ENCODE results near the gene NPTX1. TPM values are rescaled to one million over a fixed set of nuclear protein-coding genes. Genes with fewer than 3 reads are reported as not detected.

The NPTX1 gene
- total RNA-seq, 4 donors from 2014 or later = 0.40 to 22.8 (median 7.2) TPM

- intact Hi-C loops (cut with DNase I; ENCODE audit: low total_unique reads) (no loop called here), in situ Hi-C loops (cut with MboI; ENCODE audit: low pct_ligation_motif_present in 1 of 4, low pct_unique_long_range_greater_than_20kb in 1 of 4, low sequenced_read_pairs in 3 of 4) (loop anchor here in 1 of 4 donors (25.0 kb wide), 1 partner anchor 412 kb away; no protein-coding TSS in a partner anchor)
- 65 to 92% methylated on average over 2 to 17 of the region's 18 CpGs for WGBS, 2 donors (ENCODE audit: low coverage in 1 of 2)
- H3K9me3 ChIP-seq = no peaks in the 10 kb centered on the region
- no peaks in the 10 kb centered on the region for H3K27me3 ChIP-seq
- H3K4me3 ChIP-seq = no peak overlapping the region
- H3K36me3 ChIP-seq = no peaks in the 10 kb centered on the region
- H3K27ac ChIP-seq = peak overlapping the region; percentile 23 to 72 (median 56)
- peaks cover 4 to 19% (median 9%) of the 10 kb centered on the region in 4 donors for H3K4me1 ChIP-seq
- no peak for TF ChIP-seq EP300 (IDR thresholded peaks at IDR 0.05; ENCODE audit: low read depth)
- no peak for TF ChIP-seq POLR2A (IDR thresholded peaks at IDR 0.05)
- no peak for TF ChIP-seq CTCF (IDR thresholded peaks at IDR 0.05)
- TF ChIP-seq POLR2AphosphoS5 (IDR thresholded peaks at IDR 0.05) = no peak
- no peak for DNase-seq
Measured at GRCh38 chr17:80449930-80450576, 26.4 kb downstream of the NPTX1 start.

GRCh38 chr17:80449194-80449929 lies 27.0 kb downstream of the NPTX1 start:
- H3K27ac ChIP-seq = peak overlapping the region in 2 of 4 donors; percentile 53 to 72
- H3K4me3 ChIP-seq = no peak overlapping the region
- no peaks in the 10 kb centered on the region for H3K9me3 ChIP-seq
- H3K27me3 ChIP-seq = no peaks in the 10 kb centered on the region
- peaks cover 4 to 19% (median 9%) of the 10 kb centered on the region in 4 donors for H3K4me1 ChIP-seq
- 82% methylated on average over 27 of the region's 27 CpGs; no CpG with 5 or more reads in 1 of the 2 donors for WGBS, 2 donors (ENCODE audit: low coverage in 1 of 2)
- DNase-seq = no peak
- no peaks in the 10 kb centered on the region for H3K36me3 ChIP-seq
- TF ChIP-seq POLR2A (IDR thresholded peaks at IDR 0.05) (no peak), EP300 (IDR thresholded peaks at IDR 0.05; ENCODE audit: low read depth) (no peak), CTCF (IDR thresholded peaks at IDR 0.05) (no peak), POLR2AphosphoS5 (IDR thresholded peaks at IDR 0.05) (no peak)
- in situ Hi-C loops (cut with MboI; ENCODE audit: low pct_ligation_motif_present in 1 of 4, low pct_unique_long_range_greater_than_20kb in 1 of 4, low sequenced_read_pairs in 3 of 4) (loop anchor here in 1 of 4 donors (25.0 kb wide), 1 partner anchor 413 kb away; no protein-coding TSS in a partner anchor), intact Hi-C loops (cut with DNase I; ENCODE audit: low total_unique reads) (no loop called here)

GRCh38 chr17:80447790-80448189 lies 28.6 kb downstream of the NPTX1 start:
- no peak for DNase-seq
- WGBS, 2 donors (ENCODE audit: low coverage in 1 of 2) = 83% methylated on average over 4 of the region's 4 CpGs; no CpG with 5 or more reads in 1 of the 2 donors
- in situ Hi-C loops (cut with MboI; ENCODE audit: low pct_ligation_motif_present in 1 of 4, low pct_unique_long_range_greater_than_20kb in 1 of 4, low sequenced_read_pairs in 3 of 4) = loop anchor here in 1 of 4 donors (25.0 kb wide), 1 partner anchor 415 kb away; no protein-coding TSS in a partner anchor
- no peaks in the 10 kb centered on the region for H3K36me3 ChIP-seq
- H3K27ac ChIP-seq = no peak overlapping the region
- no peaks in the 10 kb centered on the region for H3K27me3 ChIP-seq
- no peaks in the 10 kb centered on the region for H3K9me3 ChIP-seq
- intact Hi-C loops (cut with DNase I; ENCODE audit: low total_unique reads) = no loop called here
- TF ChIP-seq EP300 (IDR thresholded peaks at IDR 0.05; ENCODE audit: low read depth) = no peak
- TF ChIP-seq POLR2AphosphoS5 (IDR thresholded peaks at IDR 0.05) = no peak
- no peak for TF ChIP-seq POLR2A (IDR thresholded peaks at IDR 0.05)
- TF ChIP-seq CTCF (IDR thresholded peaks at IDR 0.05) = no peak
- no peak overlapping the region for H3K4me3 ChIP-seq
- H3K4me1 ChIP-seq = peaks cover 0 to 12% (median 2%) of the 10 kb centered on the region in 4 donors
